22Rv1 (cell line): ENCODE data around the gene MAN2A2.

Experiments used
- H3K27ac ChIP-seq: fragments of 450-650 bp; 2 replicates; pipeline ENCODE4 v1.5.1; 2017
- ZFX ChIP-seq: fragments of 450-650 bp; IDR thresholded peaks from 2 replicates; pipeline ENCODE4 v1.6.1; 2017; ENCODE audit warnings: antibody characterized with exemption, borderline replicate concordance
- TF ChIP-seq, protein P1 (sequence below): fragments of 450-650 bp; IDR thresholded peaks from 2 replicates; pipeline ENCODE4 v1.5.1; 2017; ENCODE audit warnings: mild to moderate bottlenecking

MAN2A2 gene

DNA sequence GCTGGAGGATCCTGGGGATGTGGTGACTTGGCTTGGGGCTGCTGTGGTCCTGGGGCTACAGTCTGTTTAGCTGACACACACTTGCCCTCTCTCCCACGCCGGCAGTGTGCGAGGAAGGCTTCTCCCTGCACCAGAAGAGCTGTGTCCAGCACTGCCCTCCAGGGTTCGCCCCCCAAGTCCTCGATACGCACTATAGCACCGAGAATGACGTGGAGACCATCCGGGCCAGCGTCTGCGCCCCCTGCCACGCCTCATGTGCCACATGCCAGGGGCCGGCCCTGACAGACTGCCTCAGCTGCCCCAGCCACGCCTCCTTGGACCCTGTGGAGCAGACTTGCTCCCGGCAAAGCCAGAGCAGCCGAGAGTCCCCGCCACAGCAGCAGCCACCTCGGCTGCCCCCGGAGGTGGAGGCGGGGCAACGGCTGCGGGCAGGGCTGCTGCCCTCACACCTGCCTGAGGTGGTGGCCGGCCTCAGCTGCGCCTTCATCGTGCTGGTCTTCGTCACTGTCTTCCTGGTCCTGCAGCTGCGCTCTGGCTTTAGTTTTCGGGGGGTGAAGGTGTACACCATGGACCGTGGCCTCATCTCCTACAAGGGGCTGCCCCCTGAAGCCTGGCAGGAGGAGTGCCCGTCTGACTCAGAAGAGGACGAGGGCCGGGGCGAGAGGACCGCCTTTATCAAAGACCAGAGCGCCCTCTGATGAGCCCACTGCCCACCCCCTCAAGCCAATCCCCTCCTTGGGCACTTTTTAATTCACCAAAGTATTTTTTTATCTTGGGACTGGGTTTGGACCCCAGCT, 21.7 kb upstream of the MAN2A2 start:
- no peak for TF ChIP-seq ZFX
- TF ChIP-seq, protein P1, sequence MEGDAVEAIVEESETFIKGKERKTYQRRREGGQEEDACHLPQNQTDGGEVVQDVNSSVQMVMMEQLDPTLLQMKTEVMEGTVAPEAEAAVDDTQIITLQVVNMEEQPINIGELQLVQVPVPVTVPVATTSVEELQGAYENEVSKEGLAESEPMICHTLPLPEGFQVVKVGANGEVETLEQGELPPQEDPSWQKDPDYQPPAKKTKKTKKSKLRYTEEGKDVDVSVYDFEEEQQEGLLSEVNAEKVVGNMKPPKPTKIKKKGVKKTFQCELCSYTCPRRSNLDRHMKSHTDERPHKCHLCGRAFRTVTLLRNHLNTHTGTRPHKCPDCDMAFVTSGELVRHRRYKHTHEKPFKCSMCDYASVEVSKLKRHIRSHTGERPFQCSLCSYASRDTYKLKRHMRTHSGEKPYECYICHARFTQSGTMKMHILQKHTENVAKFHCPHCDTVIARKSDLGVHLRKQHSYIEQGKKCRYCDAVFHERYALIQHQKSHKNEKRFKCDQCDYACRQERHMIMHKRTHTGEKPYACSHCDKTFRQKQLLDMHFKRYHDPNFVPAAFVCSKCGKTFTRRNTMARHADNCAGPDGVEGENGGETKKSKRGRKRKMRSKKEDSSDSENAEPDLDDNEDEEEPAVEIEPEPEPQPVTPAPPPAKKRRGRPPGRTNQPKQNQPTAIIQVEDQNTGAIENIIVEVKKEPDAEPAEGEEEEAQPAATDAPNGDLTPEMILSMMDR, result no peak
- H3K27ac ChIP-seq, result no peak overlapping the region

GRCh38 chr15:90881978-90882721, 21.0 kb upstream of the MAN2A2 start:
- H3K27ac ChIP-seq, result no peak overlapping the region
- no peak for TF ChIP-seq ZFX
- TF ChIP-seq, protein P1, result no peak

DNA sequence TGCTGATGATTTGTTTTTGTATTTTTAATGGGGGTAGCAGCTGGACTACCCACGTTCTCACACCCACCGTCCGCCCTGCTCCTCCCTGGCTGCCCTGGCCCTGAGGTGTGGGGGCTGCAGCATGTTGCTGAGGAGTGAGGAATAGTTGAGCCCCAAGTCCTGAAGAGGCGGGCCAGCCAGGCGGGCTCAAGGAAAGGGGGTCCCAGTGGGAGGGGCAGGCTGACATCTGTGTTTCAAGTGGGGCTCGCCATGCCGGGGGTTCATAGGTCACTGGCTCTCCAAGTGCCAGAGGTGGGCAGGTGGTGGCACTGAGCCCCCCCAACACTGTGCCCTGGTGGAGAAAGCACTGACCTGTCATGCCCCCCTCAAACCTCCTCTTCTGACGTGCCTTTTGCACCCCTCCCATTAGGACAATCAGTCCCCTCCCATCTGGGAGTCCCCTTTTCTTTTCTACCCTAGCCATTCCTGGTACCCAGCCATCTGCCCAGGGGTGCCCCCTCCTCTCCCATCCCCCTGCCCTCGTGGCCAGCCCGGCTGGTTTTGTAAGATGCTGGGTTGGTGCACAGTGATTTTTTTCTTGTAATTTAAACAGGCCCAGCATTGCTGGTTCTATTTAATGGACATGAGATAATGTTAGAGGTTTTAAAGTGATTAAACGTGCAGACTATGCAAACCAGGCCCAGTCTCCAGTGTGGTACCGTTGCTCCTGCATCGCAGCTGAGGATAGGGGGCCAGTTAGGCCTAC, 20.1 kb upstream of the MAN2A2 start:
- peak overlapping the region; percentile 12; the same call in 1 of the 2 replicates for H3K27ac ChIP-seq
- no peak for TF ChIP-seq ZFX
- TF ChIP-seq, protein P1, result no peak

- H3K27ac ChIP-seq, result peak overlapping the region; percentile 12; the same call in 1 of the 2 replicates
- no peak for TF ChIP-seq ZFX
- TF ChIP-seq, protein P1, result no peak
Observed at GRCh38 chr15:90883526-90883975, 19.6 kb upstream of the MAN2A2 start.

- TF ChIP-seq, protein P1, result no peak
- no peak for TF ChIP-seq ZFX
- H3K27ac ChIP-seq, result peak within 1 kb of the TSS; percentile 12; the same call in 1 of the 2 replicates
Observed at GRCh38 chr15:90883976-90884718, 19.0 kb upstream of the MAN2A2 start, which contains the start of gene FES. Gene FES (plus strand): TSS chr15:90884504. CDS start chr15:90885046, 542 bp downstream.

- no peak overlapping the region for H3K27ac ChIP-seq
- no peak for TF ChIP-seq ZFX
- TF ChIP-seq, protein P1, result no peak
Observed at GRCh38 chr15:90884719-90885431, 18.2 kb upstream of the MAN2A2 start.
